ENCODE measurements around the gene SH3BP5.

- TF ChIP-seq CTCF (conservative IDR thresholded peaks at IDR 0.05 in 1 of 2, IDR thresholded peaks at IDR 0.05 in 1 of 2; ENCODE audit: extremely low read depth in 1 of 2, insufficient read depth in 1 of 2, low read depth in 1 of 2, low read length in 2 of 2) (no peak), EZH2 (IDR thresholded peaks at IDR 0.05; ENCODE audit: borderline replicate concordance, low read length) (no peak)
Measured at GRCh38 chr3:15368561-15369135, 36.3 kb upstream of the SH3BP5 start.

Measured in mammary epithelial cell (primary cell).